ENCODE results near the gene VCAN.
"Not testable (repeated sequence)": the region's sequence is repeated elsewhere in the genome, so short reads cannot be mapped to it uniquely, and the experiment has no call there.

Gene VCAN

DNA sequence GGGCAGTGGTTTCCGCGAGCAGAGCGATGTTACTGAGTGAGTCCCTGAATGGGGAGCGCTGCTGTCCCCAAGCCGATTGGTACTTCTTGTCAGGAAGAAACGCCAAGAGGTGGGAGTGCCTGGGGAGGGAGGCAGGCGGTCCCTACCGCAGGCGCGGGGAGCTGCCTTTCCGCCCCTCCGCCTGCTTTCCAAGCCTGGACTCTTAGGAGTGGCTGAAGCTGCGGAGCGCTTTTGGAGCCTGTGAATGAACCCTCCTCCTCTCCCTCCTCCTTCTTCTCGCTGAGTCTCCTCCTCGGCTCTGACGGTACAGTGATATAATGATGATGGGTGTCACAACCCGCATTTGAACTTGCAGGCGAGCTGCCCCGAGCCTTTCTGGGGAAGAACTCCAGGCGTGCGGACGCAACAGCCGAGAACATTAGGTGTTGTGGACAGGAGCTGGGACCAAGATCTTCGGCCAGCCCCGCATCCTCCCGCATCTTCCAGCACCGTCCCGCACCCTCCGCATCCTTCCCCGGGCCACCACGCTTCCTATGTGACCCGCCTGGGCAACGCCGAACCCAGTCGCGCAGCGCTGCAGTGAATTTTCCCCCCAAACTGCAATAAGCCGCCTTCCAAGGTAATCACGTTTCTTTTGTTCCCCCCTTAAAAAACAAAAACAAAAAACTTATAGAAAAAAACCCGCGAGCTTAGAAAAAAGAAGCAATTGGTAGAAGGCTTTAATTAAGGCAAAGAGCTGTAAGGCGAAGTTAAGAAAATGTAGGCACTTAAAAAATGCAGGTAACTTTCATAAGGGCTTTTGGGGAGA, at the start of gene VCAN:
Gene VCAN, plus strand, starts transcription at position 340 of the 808 bp plus-strand sequence. CDS start 11,775 bp downstream, outside the sequence.
- peak; percentile 17 for DNase-seq

DNA sequence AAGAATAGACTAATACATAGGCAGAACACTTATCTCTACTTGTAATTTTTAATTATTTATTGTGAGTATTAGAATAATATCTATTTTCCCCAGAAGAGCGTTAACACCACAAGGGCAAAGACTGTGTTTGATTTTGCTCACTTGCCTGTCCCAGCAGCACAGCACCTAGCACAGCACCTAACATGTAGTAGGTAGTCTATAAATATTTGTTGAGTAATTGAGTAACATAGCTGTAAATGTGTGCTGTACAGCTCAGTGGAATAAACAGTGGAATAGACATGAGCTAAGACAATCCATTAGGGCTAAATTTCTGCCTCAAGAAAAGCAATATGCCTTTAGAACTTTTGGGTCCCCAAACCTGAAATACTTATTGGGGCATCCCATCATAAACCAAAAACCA, 49.3 kb upstream of the VCAN start:
- DNase-seq = no peak

GRCh38 chr5:83426855-83427254, 44.7 kb upstream of the VCAN start:
- no peak for DNase-seq

DNA sequence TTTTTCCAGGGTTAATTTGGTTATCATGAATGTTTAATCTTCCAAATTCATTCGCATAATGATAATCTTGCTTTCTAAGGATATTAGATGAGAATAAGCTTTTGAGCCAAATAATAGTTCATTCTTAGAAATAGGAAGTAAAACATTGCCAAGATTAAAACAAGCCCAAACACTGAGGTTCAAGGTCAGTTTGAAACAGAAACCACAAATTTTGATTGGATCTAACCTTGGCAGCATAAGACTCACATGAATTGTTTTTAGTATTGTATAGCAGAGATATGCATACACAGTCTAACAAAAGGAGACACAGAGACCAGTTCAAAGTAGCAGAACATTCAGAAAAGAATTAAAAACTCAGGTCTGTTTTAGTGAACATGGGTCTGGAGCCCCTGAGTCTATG, 43.4 kb upstream of the VCAN start:
- DNase-seq = no peak

- no peak for DNase-seq
Observed at GRCh38 chr5:83428890-83429289, 42.7 kb upstream of the VCAN start.

DNA sequence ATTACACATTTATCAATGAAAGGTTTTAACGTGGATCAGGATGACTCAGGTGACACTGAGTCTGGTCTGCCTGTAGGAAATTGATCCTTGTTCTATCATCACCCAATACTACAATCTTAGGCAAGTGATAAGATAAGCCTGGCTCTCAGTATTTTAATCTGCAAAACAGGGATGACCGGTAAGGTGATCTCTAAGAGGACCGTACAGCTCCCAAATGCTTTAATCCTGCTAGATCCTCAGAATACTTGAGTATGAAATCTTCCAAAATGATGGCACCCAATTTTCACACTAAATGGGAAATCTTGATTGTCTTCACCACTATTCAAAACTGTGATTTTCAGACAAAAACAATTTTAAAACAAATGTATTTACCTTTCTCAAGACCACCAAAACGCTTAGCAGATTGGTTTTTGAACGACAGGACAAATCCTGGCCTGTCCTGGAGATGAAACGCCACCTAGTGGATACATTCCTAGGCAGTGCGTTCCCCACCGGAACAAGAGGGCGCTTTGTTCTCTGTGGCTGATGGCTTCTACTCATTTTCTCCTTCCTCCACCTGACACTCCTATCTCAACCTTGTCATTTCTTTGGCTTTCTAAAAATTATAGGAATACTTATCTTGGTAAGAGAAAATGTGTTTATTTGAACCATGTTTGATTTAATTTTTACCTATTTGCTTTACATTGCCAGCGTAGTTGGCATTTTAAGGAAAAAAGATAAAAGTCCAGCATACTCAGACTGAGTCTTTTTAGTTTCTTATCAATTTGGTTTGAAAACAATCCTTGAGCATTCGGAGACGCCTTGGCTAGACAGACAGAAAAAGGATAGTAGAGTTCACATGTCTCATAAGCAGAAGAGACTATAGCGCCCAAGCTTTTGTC, 41.2 kb upstream of the VCAN start:
- peak; percentile 28 for DNase-seq

DNA sequence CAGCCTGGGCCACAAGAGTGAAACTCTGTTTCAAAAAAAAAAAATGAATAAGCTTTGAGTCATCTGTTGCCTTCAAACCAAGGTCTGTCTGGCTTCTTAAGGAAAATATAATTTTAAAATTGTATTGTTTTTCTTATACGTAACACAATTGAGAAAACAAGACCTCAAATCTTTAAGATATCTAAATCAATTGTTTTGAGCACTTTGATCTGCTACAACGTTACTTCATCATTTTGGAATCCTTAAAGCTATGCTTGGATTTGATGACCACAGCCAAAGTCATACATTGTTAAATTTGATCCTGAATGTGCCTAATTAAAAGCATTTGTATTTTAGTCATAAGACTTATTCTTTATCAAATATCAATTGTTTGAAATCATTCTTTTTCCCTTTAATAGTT, 37.7 kb upstream of the VCAN start:
- DNase-seq = no peak

DNA sequence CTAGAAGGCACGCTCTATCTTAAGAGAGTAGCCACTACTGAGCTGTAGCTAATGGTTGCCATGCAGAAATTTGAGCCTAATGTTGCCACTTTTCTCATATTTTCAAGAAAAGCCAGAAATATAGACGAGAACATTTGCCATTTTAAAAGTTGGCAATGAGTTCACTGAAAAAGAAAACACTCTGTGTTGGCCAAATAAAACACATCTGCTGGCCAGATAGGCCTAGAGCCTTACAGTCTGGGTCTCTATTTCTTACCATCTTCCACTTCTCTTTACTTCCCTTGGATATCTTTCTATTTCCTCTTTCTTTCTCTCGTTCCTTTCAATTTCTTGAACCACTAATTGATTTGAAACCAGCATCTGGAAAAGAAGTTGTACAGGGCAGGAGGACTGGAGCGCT, 36.6 kb upstream of the VCAN start:
- no peak for DNase-seq

- no peak for DNase-seq
Observed at GRCh38 chr5:83436276-83436675, 35.3 kb upstream of the VCAN start.

GRCh38 chr5:83437697-83438096, 33.8 kb upstream of the VCAN start:
- DNase-seq = not testable (repeated sequence)

DNA sequence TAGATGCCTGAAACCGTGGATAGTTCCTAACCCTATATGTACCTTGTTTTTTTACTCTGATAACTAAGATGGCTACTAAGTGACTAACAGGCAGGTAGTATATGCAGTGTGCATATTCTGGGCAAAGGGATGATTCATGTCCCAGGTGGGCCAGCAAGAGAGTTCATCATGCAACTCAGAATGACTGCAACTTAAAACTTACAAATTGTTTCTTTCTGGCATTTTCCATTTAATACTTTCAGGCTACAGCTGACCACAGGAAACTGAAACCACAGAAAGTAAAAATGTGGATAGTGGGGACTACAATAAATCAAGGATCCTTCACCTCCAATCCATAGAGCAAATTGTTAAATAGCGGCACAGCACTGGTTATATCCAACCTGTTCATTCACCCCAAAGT, 30.7 kb upstream of the VCAN start:
- no peak for DNase-seq

DNA sequence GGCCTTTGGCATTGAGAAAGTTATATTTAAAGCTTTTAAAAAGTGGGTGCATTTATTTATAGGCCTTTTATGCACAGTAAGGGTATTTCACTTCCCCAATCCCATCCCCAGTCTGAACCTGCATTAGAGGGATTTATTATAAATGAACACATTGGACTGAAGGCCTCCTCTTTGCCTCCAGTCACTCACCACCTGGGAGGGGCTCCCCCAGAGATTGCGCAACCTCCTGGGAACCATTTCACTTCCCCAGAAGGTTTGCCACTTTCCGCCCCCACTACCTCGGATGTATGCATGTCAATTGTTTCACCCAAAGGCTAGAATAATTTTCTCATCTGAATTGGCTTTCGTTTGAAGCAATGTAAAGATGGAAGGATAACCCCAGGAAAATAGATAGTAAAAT, 29.8 kb upstream of the VCAN start:
- no peak for DNase-seq

- DNase-seq = no peak
Observed at GRCh38 chr5:83443534-83443933, 28.0 kb upstream of the VCAN start.

DNA sequence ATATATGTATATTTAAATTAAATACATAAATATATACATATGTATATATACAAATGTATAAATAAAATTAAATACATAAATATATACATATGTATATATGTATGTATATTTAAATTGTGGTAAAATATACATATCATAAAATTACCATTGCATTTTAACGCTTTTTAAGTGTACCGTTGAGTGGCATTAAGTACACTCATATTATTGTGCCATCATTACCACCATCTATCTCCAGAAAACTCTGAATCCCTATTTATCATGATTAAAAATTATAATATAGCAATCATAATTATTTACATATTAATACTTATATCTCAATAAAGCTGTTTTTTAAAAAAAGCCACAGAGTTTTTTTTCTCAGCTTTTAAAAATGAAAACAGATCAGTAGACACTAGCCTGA, 27.1 kb upstream of the VCAN start:
- DNase-seq = no peak

GRCh38 chr5:83446253-83446947, 25.1 kb upstream of the VCAN start:
- DNase-seq = no peak

- no peak for DNase-seq
Observed at GRCh38 chr5:83447533-83447932, 24.0 kb upstream of the VCAN start.

DNA sequence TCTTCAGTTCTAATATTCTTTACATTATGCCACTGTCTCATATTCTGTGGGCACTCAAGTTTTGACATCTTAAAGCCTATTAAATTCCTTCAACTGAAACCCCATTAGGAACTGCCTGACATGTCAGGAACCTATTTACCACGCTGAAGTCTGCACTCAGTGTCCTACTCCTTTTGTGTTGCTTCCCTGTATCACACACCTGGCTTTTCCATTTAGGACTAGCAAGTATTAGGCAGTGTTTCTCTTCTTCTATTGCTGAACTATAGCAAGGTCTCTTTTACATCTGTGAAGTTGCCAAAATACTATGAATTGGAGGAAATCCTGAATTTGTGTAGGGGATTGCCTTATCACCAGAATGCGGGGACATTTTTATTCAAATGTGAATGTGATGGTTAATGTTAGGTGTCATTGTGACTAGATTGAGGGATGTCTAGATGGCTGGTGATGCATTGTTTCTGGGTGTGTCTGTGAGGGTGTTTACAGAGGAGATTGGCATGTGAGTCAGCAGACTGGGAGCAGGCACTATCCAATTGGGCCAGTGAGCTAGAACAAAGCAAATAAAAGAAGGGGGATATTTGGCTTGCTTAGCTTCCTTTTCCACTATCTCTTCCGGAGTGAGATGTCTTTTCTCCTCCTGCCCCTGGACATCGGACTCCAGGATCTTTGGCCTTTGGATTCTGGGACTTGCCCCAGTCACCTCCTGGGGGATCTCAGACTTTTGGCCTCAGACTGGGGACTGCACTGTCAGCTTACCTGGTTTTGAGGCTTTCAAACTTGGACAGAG, 21.2 kb upstream of the VCAN start:
- no peak for DNase-seq

DNA sequence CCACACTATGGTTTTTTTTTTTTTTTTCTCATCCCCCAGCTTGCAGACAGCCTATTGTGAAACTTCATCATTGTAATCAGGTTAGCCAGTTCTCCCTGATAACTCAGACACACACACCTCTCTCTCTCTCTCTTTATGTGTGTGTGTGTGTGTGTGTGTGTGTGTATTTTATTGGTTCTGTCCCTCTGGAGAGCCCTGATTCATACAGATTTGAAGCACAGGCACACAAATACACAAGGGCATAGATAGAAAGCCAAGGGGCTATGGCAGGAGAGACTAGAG, 20.6 kb upstream of the VCAN start:
- DNase-seq = no peak

- no peak for DNase-seq
Observed at GRCh38 chr5:83451955-83452354, 19.6 kb upstream of the VCAN start.

- DNase-seq = no peak
Observed at GRCh38 chr5:83453937-83454336, 17.6 kb upstream of the VCAN start.

DNA sequence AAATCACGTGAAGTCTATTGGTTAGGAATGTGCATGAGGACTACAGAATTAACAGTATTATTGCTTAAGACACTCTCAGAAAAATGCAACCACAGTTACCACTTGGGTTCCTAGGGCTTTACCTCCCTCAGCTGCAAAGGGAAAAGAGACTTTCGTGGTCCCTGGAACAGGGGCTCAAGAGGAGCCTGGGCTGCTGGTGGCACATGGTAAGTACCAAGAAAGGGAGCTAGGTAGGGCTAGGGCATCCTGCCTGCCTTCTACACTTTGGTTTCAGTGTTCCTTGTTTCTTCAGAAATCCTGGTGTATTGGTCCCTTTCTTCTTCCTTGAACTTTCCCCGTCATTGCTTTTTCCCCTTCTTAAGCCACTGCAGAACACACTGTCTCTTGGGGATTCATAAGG, 7.3 kb upstream of the VCAN start:
- no peak for DNase-seq

DNA sequence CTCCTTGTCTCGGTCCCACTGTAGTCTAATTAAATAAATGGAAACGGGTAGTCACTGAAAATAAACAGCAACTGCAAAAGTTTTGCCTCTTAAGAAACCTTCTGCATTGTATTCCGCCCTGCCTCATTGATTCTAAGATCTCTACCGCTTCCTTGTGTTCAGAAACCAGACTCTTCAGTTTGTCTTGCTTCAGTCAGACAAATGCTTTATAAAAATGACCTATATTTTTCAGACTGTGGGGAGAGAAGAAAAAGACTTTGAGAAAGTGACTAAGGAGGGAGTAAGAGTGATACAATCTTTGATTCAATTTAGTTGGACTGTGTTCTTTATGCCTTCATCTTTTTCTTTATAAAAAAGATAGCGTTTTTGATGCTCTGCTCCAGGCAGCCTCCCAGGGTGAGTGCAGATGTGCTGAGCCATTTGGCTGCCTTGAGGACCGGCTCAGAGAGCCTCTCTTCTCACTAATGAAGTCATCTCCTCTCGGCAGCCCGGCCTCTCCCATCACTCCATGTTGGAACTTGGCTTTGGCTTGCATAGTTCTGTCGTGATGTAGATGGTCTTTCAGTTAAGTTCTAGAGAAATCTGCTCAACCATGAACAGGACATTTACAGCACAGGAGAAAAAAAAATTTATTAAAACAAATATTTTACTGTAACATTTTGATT, 4.0 kb upstream of the VCAN start:
- DNase-seq = no peak

Measured in NCI-H345 (cell line).